Activated CD8-positive, alpha-beta memory T cell treated with anti-CD3 and anti-CD28 coated beads, Interleukin-2, amount 50 U/mL, for 24 hours (primary cell): ENCODE results near the gene HDAC9.

Source experiments
- DNase-seq: peaks from one replicate; pipeline ENCODE4 v3.0.0-alpha.2; 2020; ENCODE audit errors: extremely low read depth

Gene HDAC9

DNA sequence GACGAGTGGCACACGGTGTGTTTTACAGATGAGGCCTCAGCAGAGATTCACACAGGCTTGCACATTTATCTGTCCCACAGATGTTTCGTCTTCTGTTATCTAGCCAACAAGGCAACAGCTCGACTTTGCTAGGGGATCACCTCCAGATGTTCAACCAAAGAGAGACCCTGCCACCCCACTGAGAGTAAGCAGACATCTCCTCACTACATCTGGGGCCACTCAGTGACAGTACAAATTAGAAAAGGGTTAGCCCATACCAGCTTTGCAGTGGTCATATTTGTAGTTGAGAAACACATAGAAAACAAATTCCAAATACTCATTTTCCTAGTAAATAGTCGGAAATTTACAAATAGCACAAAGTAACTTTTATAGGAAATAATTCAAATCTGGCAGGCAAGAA lies 164.2 kb downstream of the HDAC9 start:
- DNase-seq, result no peak

DNA sequence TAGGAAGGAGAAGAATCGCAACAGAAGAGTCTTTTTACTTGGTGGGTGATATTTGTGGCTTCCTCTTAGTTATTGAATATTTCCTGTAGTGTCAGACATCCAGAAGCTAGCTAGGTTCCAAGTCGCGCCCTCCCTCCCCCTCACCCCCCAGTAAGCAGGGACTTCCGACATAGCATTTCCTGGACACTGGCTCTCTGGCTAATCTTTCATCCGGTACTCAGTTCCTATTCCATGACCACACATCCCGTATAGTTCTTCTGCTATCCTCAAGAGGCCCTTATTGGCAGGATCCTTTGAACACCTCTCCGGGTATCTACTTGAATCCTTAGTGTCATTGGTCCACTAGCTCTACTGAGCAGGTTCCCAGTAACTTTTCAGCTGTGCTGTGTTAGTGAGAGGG lies 167.8 kb downstream of the HDAC9 start:
- DNase-seq, result no peak

- DNase-seq, result peak; percentile 12
Observed at GRCh38 chr7:18666107-18666728, 170.7 kb downstream of the HDAC9 start.

DNA sequence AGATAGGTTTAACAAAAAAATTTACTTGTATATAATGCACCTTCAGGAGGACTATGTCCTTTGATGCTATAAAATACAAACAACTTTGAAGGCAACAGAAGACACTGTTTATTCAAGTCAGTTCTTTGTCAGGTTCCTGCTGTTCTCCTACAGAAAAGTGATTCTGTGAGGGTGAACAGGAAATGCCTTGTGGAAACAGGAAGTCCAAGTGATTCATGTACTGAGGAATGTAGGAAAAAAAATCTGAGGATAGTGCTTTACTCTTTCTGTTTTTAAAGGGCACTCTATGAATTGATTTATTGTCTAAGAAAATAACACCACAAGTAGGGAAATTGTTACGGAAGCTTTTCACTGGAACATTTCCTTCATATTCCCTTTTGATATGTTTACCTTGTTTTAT lies 171.9 kb downstream of the HDAC9 start:
- no peak for DNase-seq

DNA sequence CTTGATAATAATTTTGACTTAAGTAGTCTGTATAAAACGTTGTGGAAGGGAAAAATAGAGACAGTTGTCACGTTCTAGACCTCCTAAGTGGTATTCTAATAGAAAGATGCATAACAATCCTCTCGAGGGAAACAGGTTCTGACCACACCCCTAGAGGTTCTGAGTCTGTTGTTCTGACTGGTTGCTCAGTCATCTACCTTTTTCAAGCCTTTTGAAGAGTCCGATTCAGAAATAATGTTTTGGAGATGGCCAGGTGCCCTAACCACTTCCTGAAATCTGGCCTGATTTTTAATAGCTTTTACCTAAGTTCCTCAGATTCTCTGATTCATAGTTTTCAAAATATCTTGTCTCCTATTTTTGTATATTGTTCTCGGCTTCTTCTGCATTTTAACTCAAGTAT lies 175.6 kb downstream of the HDAC9 start:
- DNase-seq, result no peak

DNA sequence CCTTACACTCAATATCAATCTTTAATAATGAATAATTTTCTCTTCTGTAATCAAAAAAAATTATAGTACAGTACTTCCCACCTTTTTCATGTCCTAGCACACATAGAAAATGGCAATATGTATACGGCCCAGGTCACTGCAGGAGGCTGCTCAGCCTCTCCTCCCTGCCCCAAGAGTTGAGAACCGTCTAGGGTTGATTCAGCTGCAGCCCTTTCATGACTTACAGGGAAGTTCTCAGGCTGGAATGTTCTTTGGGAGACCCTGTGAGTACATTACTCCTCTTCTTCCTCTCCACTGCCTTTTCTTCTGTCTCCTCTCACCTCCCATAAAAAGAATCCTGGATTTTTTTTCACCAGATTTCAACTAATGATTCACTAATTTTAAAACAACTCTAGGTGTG lies 180.0 kb downstream of the HDAC9 start:
- no peak for DNase-seq

GRCh38 chr7:18679261-18679660 lies 183.7 kb downstream of the HDAC9 start:
- no peak for DNase-seq

GRCh38 chr7:18680576-18680975 lies 185.0 kb downstream of the HDAC9 start:
- DNase-seq, result no peak

DNA sequence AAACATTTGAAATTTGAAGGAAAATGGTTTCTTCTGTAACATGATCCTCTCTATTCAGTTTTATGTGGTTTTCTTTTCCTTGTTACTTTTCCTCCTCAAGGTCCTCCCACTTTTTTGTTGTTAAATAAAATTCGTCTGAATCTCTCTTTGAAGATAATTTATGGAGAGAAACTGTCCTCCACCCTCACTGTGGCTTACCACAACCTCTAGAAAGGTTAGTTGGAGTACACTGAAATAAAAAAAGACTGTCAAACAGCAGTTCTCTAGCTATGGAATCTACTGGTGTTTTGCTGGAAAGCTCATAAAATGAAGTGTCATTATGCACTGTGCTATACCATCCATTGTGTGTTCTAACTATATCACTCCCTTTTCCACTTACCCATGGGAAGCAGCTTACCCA lies 189.4 kb downstream of the HDAC9 start:
- no peak for DNase-seq

- no peak for DNase-seq
Observed at GRCh38 chr7:18685971-18686370, 190.4 kb downstream of the HDAC9 start.

DNA sequence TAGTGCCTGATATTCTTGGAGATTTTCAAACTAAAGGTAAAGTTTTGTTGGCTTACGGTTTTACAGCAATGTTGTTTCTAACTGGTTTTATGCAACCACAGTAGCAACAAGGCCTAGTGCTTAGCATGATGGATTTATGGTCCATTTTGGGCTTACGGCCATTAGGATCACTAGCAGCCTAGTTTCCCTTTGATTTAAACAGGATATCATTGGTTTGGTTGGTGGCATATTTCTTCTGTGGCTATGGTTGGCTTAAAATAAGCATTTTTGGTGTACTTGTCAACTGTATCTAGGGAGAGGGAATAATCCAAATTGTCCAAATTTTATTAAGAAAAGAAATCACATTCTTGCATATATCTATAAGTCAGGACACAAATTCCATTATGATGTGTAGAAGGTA lies 194.0 kb downstream of the HDAC9 start:
- DNase-seq, result no peak

DNA sequence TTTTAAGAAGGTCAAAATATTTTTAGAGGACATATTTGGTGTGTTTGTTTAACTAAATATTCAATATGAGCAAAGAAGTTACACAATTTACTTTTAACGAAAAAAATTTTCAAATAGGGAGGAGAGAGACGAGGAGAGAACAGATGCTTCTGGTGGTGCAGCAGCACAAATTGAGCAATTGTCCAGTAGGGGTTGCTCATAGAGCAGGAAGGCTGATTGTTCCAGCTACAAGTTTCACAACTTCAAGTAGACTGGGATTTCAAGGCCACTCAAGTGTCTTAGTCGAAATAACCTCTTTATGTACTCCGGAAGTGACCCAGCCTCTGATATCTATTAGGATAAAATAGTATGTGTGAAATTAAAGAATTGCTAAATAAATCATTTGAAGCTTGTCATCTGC lies 197.9 kb downstream of the HDAC9 start:
- DNase-seq, result no peak

DNA sequence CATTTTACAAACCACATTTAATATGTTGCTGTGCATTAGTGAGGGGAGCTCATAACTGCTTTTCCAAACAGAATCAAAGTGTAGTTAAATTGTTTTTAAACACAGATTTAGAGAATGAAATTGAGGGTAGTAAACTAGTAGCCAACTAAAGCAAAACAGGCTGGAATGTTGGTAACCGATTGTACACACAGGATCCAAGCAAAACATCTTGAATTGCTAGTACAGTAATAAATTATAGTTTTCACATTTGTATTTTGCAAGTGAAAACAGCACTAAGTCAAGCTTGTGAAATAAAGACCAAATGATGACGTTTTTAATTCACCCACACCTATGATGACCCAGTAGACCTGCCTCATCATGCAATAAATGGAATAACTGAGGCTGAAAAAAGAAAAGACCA lies 198.3 kb downstream of the HDAC9 start:
- DNase-seq, result no peak

- no peak for DNase-seq
Observed at GRCh38 chr7:18694484-18694883, 198.9 kb downstream of the HDAC9 start.

DNA sequence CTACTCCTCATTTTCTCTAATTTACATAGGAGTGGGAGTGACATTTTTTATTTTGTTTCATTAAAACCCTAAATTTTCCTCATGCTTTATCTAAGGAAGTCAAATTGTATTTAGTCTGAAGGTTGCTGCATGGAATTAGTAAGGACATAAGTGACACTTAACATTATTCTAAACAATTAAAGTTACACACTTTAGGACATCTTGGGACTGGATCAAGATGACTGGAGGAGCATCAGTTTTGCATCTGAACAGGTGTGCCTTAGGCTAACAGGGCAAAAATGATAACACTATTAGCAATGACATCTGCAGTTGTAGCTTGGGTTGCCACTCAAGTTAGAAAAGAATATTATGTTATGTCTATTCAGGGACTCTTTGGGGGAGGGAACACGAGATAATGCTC lies 199.4 kb downstream of the HDAC9 start:
- DNase-seq, result no peak

- DNase-seq, result no peak
Observed at GRCh38 chr7:18698258-18698734, 202.7 kb downstream of the HDAC9 start.

DNA sequence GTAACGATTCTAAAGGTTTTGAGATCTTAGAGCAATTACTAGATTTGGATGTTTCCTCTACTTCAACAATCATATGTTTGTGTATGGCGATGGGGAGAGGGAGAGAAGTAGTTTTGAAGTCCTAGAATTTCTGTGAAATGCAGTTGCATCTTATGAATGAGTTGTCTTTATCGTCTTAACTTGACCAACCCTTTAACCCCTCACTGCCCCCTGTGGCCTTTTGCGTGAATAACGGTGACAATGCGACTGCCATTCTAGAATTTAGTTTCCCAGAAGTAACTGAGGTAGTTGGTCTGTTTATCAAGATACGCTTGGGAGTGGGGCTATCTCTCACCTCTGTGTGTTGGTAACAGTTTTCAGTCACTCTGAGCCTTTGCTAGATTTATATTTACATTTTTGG lies 204.6 kb downstream of the HDAC9 start:
- no peak for DNase-seq

DNA sequence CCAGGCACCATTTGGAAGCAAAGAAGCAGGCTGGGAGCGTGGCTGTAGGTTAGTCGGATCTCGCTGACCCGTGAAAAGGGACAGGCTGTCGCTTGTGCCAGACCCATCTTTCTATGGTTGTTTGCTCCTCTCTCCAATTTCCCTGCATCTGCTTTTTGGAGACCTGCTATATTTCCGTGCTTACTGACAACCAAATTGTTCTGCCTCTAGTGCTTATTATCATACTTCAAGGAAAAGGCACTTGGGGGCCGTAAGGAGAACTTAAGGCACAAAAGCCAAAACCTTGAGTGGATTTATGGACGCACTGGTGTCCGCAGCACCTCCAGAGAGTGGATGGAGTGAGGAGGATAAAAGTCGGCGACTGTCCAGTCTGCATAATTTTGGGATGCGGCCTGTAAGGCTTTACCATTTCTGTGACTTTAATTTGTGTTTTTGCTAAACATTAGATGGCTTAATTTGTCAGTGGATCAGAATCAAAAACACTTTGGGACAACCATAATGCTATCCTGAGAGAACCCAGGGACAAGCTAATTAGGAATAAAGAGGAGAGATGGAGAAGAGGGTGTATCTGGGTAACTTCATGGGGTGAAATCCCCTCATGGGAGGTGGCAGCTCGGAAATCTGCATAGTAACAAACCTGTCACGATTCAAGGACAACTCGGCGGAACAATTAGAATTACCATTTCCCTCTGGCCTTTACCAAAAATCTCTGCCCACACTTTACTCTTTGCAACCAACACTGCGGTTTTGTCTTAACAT lies 206.7 kb downstream of the HDAC9 start:
- DNase-seq, result no peak

DNA sequence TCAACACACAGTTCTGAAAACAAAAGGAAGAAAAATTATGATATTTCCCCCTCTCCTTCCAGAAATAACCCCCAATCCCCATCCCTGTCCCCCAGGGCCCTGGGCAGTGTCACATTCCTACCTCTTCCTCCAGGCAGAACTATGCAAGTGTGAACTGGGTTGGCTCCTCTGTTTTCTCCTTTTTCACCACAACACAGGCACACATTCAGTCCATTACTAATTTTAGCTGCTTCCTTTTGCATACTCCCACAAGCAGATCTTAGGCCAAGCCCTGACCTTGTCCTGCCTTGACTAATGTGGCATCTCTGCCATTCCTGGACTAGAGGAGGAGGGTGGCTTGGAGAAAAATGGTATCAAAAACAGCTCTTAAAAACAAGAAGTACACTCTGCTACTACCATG lies 208.1 kb downstream of the HDAC9 start:
- no peak for DNase-seq

- no peak for DNase-seq
Observed at GRCh38 chr7:18706670-18707069, 211.1 kb downstream of the HDAC9 start.

DNA sequence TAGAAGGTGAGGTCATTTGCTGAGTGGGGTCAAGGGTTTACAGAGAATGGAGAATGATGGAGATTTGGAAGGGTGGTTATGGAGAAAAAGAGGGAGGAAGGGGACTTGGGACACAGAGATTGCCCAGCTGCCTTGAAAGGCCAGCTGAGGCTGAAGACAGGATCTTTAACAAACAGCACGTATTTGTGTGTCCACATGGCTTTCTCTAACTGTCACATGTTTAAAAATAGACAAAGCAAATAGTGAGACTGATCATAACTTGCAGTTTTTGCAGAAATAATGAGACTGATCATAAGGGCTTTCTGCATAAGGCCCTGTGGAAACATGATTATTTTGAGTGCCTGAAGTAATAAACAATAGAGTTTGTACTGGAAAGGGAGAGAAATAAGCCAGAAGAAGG lies 212.7 kb downstream of the HDAC9 start:
- DNase-seq, result no peak

GRCh38 chr7:18715988-18716387 lies 220.4 kb downstream of the HDAC9 start:
- DNase-seq, result no peak

DNA sequence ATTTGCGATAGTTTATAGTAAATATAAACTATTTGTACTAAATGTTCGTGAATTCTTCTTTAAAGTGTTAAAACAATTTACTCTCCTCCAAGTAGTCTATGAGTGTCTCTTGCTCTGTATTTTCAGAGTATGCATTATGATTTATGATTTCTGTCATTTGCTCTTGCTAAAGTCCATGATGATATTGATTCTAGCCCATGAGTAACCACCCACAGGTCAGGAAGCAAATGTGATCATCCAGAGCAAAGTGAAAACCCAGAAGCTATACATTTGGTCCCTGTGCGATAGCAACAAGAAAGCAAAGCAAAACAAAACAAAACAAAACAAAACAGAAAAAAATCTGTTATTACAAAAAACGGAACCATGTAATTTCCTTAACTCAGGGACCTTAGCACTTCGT lies 225.9 kb downstream of the HDAC9 start:
- no peak for DNase-seq

- DNase-seq, result no peak
Observed at GRCh38 chr7:18724318-18724717, 228.8 kb downstream of the HDAC9 start.
